ENCODE data around the gene ZCCHC7.

Gene ZCCHC7

DNA sequence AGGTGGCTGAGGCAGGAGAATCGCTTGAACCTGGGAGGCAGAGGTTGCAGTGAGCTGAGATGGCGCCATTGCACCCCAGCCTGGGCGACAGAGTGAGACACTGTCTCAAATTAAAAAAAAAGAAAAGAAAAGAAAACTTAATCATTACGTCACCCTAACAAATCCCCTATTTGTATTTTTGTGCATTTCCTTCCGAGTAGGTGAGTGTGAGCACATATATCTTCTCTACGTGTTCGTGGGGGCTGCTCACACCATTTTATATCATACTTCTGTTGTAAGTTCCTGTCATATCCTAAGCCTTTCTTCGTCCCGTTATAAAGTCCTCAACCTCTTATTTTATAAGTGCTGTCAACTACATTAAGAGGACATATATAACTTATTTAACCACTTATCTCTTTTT, 260.2 kb downstream of the ZCCHC7 start:
- Histone ChIP-seq H3K9ac (ENCODE audit: low read depth, low read length, poor library complexity, severe bottlenecking) (no peak overlapping the region), H3K4me2 (ENCODE audit: low read depth, low read length, poor library complexity, severe bottlenecking) (no peak overlapping the region), H3K36me3 (ENCODE audit: insufficient read depth, low read length) (no peaks in the 10 kb centered on the region), H3K79me2 (ENCODE audit: insufficient read depth, low read length) (no peaks in the 10 kb centered on the region), H3K9me3 (ENCODE audit: insufficient read depth, low read depth, low read length) (no peaks in the 10 kb centered on the region), H3K4me1 (ENCODE audit: insufficient read depth, low read length, poor library complexity, severe bottlenecking) (no peaks in the 10 kb centered on the region), H3K27me3 (ENCODE audit: insufficient read depth, low read length, poor library complexity, severe bottlenecking) (no peaks in the 10 kb centered on the region), H3K9me2 (replicated peaks; ENCODE audit: low read depth, low read length) (no peaks in the 10 kb centered on the region), H3K4me3 (ENCODE audit: low read length, poor library complexity, severe bottlenecking) (no peak overlapping the region), H3F3A (ENCODE audit: low read depth) (no peaks in the 10 kb centered on the region), H2AFZ (ENCODE audit: low read length) (no peak overlapping the region), H4K20me1 (ENCODE audit: insufficient read depth, low read length, poor library complexity, severe bottlenecking) (no peaks in the 10 kb centered on the region)
- no peak for TF ChIP-seq EZH2phosphoT487 (IDR thresholded peaks at IDR 0.05; ENCODE audit: borderline replicate concordance)
- TF ChIP-seq, protein P1, sequence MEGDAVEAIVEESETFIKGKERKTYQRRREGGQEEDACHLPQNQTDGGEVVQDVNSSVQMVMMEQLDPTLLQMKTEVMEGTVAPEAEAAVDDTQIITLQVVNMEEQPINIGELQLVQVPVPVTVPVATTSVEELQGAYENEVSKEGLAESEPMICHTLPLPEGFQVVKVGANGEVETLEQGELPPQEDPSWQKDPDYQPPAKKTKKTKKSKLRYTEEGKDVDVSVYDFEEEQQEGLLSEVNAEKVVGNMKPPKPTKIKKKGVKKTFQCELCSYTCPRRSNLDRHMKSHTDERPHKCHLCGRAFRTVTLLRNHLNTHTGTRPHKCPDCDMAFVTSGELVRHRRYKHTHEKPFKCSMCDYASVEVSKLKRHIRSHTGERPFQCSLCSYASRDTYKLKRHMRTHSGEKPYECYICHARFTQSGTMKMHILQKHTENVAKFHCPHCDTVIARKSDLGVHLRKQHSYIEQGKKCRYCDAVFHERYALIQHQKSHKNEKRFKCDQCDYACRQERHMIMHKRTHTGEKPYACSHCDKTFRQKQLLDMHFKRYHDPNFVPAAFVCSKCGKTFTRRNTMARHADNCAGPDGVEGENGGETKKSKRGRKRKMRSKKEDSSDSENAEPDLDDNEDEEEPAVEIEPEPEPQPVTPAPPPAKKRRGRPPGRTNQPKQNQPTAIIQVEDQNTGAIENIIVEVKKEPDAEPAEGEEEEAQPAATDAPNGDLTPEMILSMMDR (conservative IDR thresholded peaks at IDR 0.05; ENCODE audit: low read length): no peak

DNA sequence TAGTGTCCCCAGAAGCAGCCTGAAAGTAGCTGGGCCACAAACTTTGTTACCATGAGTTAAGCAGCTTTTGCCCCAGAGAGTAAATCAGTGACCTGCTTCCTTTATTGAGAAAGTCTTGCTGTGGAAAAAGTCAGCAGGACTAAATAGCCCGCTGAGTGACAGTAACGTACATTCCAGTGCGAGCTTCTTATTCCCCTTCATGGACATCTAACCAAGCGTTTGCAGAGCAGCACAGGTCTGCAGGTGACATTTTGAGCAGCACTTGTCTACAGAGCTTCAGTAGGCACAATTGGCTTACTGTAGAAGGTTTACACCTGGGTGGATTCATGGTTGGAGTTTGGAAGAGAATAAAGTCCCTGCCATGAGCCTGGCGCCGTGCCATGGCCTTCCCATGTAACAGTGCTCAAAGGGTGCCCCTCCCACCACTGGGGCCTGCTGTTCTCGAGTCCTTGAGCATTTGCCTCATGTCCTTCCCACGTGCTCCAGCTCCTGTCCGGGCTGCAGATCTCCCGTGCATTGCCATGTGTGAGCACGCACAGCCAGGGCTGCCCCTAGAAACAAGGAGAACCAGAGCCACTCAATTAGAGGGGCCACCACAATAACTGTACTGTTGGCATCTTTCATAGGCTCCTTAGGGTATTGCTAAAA, 260.8 kb downstream of the ZCCHC7 start:
- no peaks in the 10 kb centered on the region for H3K79me2 ChIP-seq (ENCODE audit: insufficient read depth, low read length)
- no peak overlapping the region for H3K4me3 ChIP-seq (ENCODE audit: low read length, poor library complexity, severe bottlenecking)
- no peaks in the 10 kb centered on the region for H3K27me3 ChIP-seq (ENCODE audit: insufficient read depth, low read length, poor library complexity, severe bottlenecking)
- no peaks in the 10 kb centered on the region for H3K36me3 ChIP-seq (ENCODE audit: insufficient read depth, low read length)
- H3K9me3 ChIP-seq (ENCODE audit: insufficient read depth, low read depth, low read length): no peaks in the 10 kb centered on the region
- no peak overlapping the region for H3K9ac ChIP-seq (ENCODE audit: low read depth, low read length, poor library complexity, severe bottlenecking)
- H2AFZ ChIP-seq (ENCODE audit: low read length): no peak overlapping the region
- H3K9me2 ChIP-seq (replicated peaks; ENCODE audit: low read depth, low read length): no peaks in the 10 kb centered on the region
- no peaks in the 10 kb centered on the region for H3F3A ChIP-seq (ENCODE audit: low read depth)
- TF ChIP-seq EZH2phosphoT487 (IDR thresholded peaks at IDR 0.05; ENCODE audit: borderline replicate concordance): no peak
- TF ChIP-seq, protein P1 (conservative IDR thresholded peaks at IDR 0.05; ENCODE audit: low read length): no peak
- H3K4me2 ChIP-seq (ENCODE audit: low read depth, low read length, poor library complexity, severe bottlenecking): no peak overlapping the region
- no peaks in the 10 kb centered on the region for H3K4me1 ChIP-seq (ENCODE audit: insufficient read depth, low read length, poor library complexity, severe bottlenecking)
- H4K20me1 ChIP-seq (ENCODE audit: insufficient read depth, low read length, poor library complexity, severe bottlenecking): no peaks in the 10 kb centered on the region

DNA sequence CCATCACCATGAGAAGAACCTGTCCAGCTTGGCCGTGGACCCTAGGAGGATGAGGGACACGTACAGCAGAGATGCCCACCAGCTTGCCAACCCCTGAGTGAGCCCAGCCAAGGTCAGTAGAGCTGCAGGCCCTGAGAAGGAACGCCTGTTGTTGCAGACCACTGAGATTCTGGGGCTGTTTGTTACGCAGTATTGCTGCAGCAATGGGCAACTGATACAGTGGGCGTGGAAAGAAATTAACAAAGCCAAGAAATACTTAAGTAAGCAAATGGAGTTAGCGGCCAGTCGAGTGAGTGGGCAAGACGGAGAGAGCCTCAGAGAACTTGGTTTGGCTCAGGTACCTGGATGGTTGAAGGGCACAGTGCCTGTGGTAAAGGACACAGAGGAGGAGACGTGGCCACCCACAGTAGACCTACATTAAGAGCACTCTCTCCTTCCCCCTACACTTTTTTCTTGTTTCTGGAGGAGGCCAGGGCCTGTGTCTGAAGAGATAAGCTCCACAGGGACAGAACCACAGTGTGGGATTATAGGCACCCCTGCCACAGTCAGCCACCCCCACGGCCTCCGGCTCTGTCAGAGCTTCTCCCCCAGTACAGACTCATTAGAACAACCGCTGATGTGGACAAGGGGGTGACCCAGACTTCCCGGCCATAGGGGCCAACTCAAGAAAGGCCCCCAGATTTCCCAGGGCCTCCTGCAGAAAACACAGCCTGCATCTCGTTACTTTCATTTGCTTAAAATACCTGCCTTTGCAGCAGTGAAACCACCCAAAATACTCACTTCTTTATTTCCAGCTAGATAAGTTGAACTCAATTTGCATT, 262.0 kb downstream of the ZCCHC7 start:
- Histone ChIP-seq H3K79me2 (ENCODE audit: insufficient read depth, low read length) (no peaks in the 10 kb centered on the region), H3K4me3 (ENCODE audit: low read length, poor library complexity, severe bottlenecking) (no peak overlapping the region), H3K9me2 (replicated peaks; ENCODE audit: low read depth, low read length) (no peaks in the 10 kb centered on the region), H2AFZ (ENCODE audit: low read length) (no peak overlapping the region), H3F3A (ENCODE audit: low read depth) (no peaks in the 10 kb centered on the region), H3K9me3 (ENCODE audit: insufficient read depth, low read depth, low read length) (no peaks in the 10 kb centered on the region), H3K4me2 (ENCODE audit: low read depth, low read length, poor library complexity, severe bottlenecking) (no peak overlapping the region), H3K36me3 (ENCODE audit: insufficient read depth, low read length) (no peaks in the 10 kb centered on the region), H3K27me3 (ENCODE audit: insufficient read depth, low read length, poor library complexity, severe bottlenecking) (no peaks in the 10 kb centered on the region), H3K9ac (ENCODE audit: low read depth, low read length, poor library complexity, severe bottlenecking) (no peak overlapping the region), H4K20me1 (ENCODE audit: insufficient read depth, low read length, poor library complexity, severe bottlenecking) (no peaks in the 10 kb centered on the region), H3K4me1 (ENCODE audit: insufficient read depth, low read length, poor library complexity, severe bottlenecking) (no peaks in the 10 kb centered on the region)
- no peak for TF ChIP-seq EZH2phosphoT487 (IDR thresholded peaks at IDR 0.05; ENCODE audit: borderline replicate concordance)
- TF ChIP-seq, protein P1 (conservative IDR thresholded peaks at IDR 0.05; ENCODE audit: low read length): no peak

Measured in Loucy (cell line).